A673 (cell line): ENCODE results near the gene AGRN. TPM values are rescaled to one million over a fixed set of nuclear protein-coding genes. Genes with fewer than 3 reads are reported as not detected.
"Not testable (repeated sequence)": the region's sequence is repeated elsewhere in the genome, so short reads cannot be mapped to it uniquely, and the experiment has no call there.

Experiments used
- BruUV-seq: library from RNA; stranded (reverse); fragments of 400-500 nt; replicated peaks from 2 replicates; lab custom pipeline; 2021; lab: Mats Ljungman, UMichigan
- CTCF ChIA-PET: fragments of 300-600 bp; sonication (Branson Sonifier 250); formaldehyde crosslinking; loops from one replicate; lab custom pipeline; 2022; ENCODE audit warnings: antibody characterized with exemption; lab: Charles Lee
- POLR2A ChIA-PET: fragments of 300-600 bp; sonication (Branson Sonifier 250); formaldehyde crosslinking; loops from one replicate; lab custom pipeline; 2022; ENCODE audit warnings: antibody characterized with exemption; ENCODE audit not compliant: low non-redundant PET; lab: Charles Lee
- DNase-seq: peaks from one replicate; pipeline ENCODE4 v3.0.0-alpha.2; 2015; ENCODE audit warnings: low spot score
- H3K27ac ChIP-seq: fragments of 200-600 bp; sonication (generic); 2 replicates; pipeline ENCODE4 v1.5.1; 2016; ENCODE audit warnings: mixed run types, low read depth, mild to moderate bottlenecking, mixed read lengths, antibody characterized with exemption, low read length; ENCODE audit not compliant: poor library complexity, severe bottlenecking
- H3K27me3 ChIP-seq: fragments of 200-600 bp; sonication (generic); replicated peaks from 2 replicates; pipeline ENCODE4 v1.6.1; 2017; ENCODE audit warnings: mixed run types, low read depth, mild to moderate bottlenecking, mixed read lengths, antibody characterized with exemption, low read length; ENCODE audit not compliant: insufficient read depth, poor library complexity
- H3K36me3 ChIP-seq: fragments of 200-600 bp; sonication (generic); 2 replicates; pipeline ENCODE4 v1.6.1; 2016; ENCODE audit warnings: mixed run types, mild to moderate bottlenecking, mixed read lengths, antibody characterized with exemption, low read length; ENCODE audit not compliant: insufficient read depth, poor library complexity, severe bottlenecking
- H3K4me1 ChIP-seq: fragments of 200-600 bp; sonication (generic); 2 replicates; pipeline ENCODE4 v1.6.1; 2017; ENCODE audit warnings: mixed run types, mild to moderate bottlenecking, mixed read lengths, antibody characterized with exemption, low read length; ENCODE audit not compliant: insufficient read depth, poor library complexity, severe bottlenecking
- H3K4me3 ChIP-seq: fragments of 200-600 bp; sonication (generic); 2 replicates; pipeline ENCODE4 v1.5.1; 2016; ENCODE audit warnings: low read depth, mixed run types, mild to moderate bottlenecking, mixed read lengths, low read length; ENCODE audit not compliant: poor library complexity, severe bottlenecking
- H3K9me3 ChIP-seq: fragments of 200-600 bp; sonication (generic); 2 replicates; pipeline ENCODE4 v1.6.1; 2016; ENCODE audit warnings: mixed run types, low read depth, mild to moderate bottlenecking, mixed read lengths, antibody characterized with exemption, low read length; ENCODE audit not compliant: poor library complexity, severe bottlenecking
- CTCF ChIP-seq: fragments of 300-800, 200-600 bp; sonication (generic); conservative IDR thresholded peaks from 2 replicates; pipeline ENCODE4 v1.5.1; 2017; ENCODE audit warnings: low read depth, mild to moderate bottlenecking, antibody characterized with exemption, low read length, moderate library complexity, mixed read lengths
- EZH2 ChIP-seq: fragments of 200-600 bp; sonication (generic); IDR thresholded peaks from 2 replicates; pipeline ENCODE4 v1.6.1; 2017; ENCODE audit warnings: borderline replicate concordance, low read depth, mild to moderate bottlenecking, mixed read lengths, antibody characterized with exemption, low read length; ENCODE audit not compliant: poor library complexity, severe bottlenecking
- intact Hi-C: fragments of 100-400 bp; cut with micrococcal nuclease; formaldehyde crosslinking; loops from one replicate; pipeline ENCODE4 v1.10.0; 2022; ENCODE audit not compliant: unreplicated experiment
- total RNA-seq: library from RNA; stranded (reverse); gene quantifications from 2 replicates; pipeline ENCODE4 v1.2.3, GENCODE V29; 2021

The AGRN gene
- total RNA-seq, 1 experiment from 2014 or later, result 151 TPM

GRCh38 chr1:992362-992761, 27.6 kb upstream of the AGRN start:
- no peaks in the 10 kb centered on the region for H3K4me1 ChIP-seq
- TF ChIP-seq EZH2 (no peak), CTCF (no peak)
- BruUV-seq, result no TSS peak
- no peak overlapping the region for H3K27ac ChIP-seq
- no peak for DNase-seq
- no peak overlapping the region for H3K4me3 ChIP-seq
- CTCF ChIA-PET, result interaction anchor here (0.8 kb wide), 1 partner anchor 34 kb away, joined by 5 read pairs; no protein-coding TSS in a partner anchor
- peaks cover 3% of the 10 kb centered on the region for H3K9me3 ChIP-seq
- H3K27me3 ChIP-seq, result no peaks in the 10 kb centered on the region
- intact Hi-C loops, result no loop called here
- POLR2A ChIA-PET, result no interaction called here
- H3K36me3 ChIP-seq, result no peaks in the 10 kb centered on the region

GRCh38 chr1:993379-993995, 26.4 kb upstream of the AGRN start:
- no peak for DNase-seq
- intact Hi-C loops, result no loop called here
- peaks cover 3% of the 10 kb centered on the region for H3K9me3 ChIP-seq
- H3K36me3 ChIP-seq, result no peaks in the 10 kb centered on the region
- no TSS peak for BruUV-seq
- H3K27me3 ChIP-seq, result no peaks in the 10 kb centered on the region
- H3K4me1 ChIP-seq, result no peaks in the 10 kb centered on the region
- no peak overlapping the region for H3K4me3 ChIP-seq
- ChIA-PET CTCF (no interaction called here), POLR2A (interaction anchor here (0.6 kb wide), 1 partner anchor 118 kb away, joined by 6 read pairs; no protein-coding TSS in a partner anchor)
- TF ChIP-seq CTCF (no peak), EZH2 (no peak)
- no peak overlapping the region for H3K27ac ChIP-seq

GRCh38 chr1:994546-994945, 25.4 kb upstream of the AGRN start:
- H3K4me3 ChIP-seq, BruUV-seq, H3K9me3 ChIP-seq, H3K27me3 ChIP-seq, H3K36me3 ChIP-seq, H3K4me1 ChIP-seq, H3K27ac ChIP-seq, intact Hi-C loops, DNase-seq: not testable (repeated sequence)
- POLR2A ChIA-PET, result interaction anchor here (0.6 kb wide), 1 partner anchor 13 kb away, joined by 4 read pairs; the partner anchor contains the start of gene PERM1
- CTCF ChIA-PET, result interaction anchor here (0.7 kb wide), 1 partner anchor 9 kb away, joined by 6 read pairs; no protein-coding TSS in a partner anchor
